CD4-positive, alpha-beta T cell treated with Interleukin-12 subunit alpha and Interleukin-12 subunit beta, for 1 hour (primary cell): Measurements from ENCODE around the gene POU6F1.
"Not testable (repeated sequence)": the region's sequence is repeated elsewhere in the genome, so short reads cannot be mapped to it uniquely, and the experiment has no call there.

Experiments
- DNase-seq: peaks from one replicate; pipeline ENCODE4 v3.0.0-alpha.2; 2020

The POU6F1 gene, protein sequence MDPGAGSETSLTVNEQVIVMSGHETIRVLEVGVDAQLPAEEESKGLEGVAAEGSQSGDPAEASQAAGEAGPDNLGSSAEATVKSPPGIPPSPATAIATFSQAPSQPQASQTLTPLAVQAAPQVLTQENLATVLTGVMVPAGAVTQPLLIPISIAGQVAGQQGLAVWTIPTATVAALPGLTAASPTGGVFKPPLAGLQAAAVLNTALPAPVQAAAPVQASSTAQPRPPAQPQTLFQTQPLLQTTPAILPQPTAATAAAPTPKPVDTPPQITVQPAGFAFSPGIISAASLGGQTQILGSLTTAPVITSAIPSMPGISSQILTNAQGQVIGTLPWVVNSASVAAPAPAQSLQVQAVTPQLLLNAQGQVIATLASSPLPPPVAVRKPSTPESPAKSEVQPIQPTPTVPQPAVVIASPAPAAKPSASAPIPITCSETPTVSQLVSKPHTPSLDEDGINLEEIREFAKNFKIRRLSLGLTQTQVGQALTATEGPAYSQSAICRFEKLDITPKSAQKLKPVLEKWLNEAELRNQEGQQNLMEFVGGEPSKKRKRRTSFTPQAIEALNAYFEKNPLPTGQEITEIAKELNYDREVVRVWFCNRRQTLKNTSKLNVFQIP

DNA sequence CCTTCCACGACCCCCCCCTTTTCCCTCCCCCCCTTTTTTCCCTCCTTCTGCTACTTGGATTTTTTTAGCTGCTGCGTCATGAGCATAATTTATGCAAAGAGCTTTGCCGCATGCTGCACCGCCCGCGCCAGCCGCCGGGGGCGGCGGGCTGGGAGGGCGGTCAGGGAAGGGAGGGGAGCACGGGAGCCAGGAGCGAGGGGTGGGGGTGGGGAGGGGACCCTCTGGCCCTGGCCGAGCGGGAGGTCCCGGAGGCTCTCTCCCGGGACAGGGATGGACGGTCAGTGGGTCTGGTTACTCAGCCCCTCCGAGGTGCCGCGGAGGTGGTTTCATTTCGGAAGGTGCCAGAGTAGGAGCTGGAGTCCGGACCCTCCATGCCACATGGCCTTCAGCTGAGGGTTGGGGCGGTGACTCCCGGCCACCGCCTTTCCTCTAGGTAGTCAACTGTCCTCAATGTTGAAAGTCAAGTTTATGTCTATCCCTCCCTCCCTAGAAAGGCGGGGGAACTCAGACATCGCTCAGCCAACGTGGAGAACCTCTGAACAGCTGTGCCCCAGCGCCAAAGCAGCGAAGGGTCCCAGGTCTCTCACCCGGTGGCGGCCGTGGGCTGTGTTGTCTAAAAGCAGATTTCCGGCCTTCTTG is at the start of gene POU6F1:
Gene POU6F1 (minus strand): TSS at position 95 of the 639 bp plus-strand sequence. CDS start 11,226 bp downstream, outside the sequence.
- DNase-seq = peak; percentile 84

DNA sequence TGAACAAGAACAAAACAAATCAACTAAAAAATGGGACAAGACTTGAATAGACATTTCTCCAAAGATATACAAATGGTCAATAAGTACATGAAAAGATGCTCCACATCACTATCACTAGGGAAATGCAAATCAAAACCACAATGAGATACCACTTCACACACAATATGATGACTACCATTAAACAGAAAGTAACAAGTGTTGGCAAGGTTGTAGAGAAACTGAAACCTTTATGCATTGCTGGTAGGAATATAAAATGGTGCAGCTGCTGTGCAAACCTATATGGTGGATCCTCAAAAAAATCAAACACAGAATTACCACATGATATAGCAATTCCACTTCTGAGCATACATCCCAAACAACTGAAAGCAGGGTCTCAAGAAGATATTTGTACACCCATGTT is 47.2 kb upstream of the POU6F1 start:
- peak; percentile 50 for DNase-seq

DNA sequence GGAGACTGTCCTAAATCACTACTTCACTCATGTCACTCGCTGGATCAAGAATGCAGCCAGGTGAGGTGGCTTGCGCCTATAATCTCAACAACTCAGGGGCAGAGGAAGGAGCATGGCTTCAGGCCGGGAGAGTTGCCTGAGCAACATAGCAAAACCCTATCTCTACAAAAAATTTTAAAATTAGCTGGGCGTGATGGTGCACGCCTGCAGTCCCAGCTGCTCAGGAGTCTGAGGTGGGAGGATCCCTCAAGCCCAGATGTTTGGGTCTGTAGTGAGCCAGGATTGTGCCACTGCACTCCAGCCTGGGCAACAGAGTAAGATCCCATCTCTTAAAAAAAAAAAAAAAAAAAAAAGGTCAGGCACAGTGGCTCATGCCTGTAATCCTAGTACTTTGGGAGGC is 46.4 kb upstream of the POU6F1 start:
- no peak for DNase-seq

DNA sequence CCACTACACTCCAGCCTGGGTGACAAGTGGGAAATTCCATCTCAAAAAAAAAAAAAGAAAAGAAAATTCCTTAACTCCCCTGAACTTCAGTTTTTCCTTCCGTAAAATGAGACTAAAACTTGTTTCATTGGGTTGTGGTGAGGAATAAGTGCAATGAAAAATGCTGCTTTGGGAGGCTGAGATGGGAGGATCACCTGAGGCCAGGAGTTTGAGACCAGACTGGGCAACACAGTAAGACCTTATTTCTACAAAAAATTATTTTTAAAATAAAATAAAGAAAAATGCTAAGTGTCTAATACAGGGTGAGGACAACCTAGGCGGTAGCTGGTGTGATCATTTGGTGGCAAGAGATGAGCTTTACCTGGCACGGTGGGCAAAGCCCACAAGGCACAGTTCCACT is 45.5 kb upstream of the POU6F1 start:
- no peak for DNase-seq

DNA sequence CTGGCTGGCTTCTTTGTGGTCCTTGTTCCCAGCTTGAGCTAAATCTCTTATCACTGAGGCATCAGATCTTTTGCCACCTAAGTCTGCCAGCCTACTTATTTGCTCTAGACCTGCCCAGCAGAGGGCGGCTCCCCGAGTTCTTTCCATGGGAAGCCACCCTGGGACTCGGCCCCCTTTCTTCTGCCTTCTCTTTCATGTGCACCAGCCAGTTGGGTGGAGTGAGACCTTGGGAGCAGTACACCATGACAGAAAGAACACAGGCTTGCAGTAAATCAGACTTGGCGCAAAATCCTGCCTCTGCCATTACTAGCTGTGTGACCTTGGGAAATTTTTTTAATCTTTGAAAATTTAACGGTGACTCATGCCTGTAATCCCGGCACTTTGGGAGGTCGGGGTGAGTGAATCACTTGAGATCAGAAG is 44.9 kb upstream of the POU6F1 start:
- peak; percentile 45 for DNase-seq

DNA sequence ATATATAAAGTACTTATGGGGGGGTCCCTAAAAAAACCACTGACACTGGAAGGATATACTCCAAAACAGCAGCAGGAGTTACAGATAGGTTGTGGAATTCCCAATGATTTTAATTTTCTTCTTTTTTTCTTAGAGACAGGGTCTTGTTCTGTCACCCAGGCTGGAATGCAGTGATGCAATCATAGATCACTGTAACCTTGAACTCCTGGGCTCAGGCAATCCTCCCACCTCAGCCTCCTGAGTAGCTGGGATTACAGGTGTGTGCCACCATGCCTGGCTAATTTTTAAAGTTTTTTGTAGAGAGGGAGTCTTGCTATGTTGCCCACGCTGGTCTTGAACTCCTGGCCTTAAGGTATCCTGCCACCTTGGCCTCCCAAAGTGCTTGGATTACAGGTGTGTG is 41.7 kb upstream of the POU6F1 start:
- DNase-seq = not testable (repeated sequence)

DNA sequence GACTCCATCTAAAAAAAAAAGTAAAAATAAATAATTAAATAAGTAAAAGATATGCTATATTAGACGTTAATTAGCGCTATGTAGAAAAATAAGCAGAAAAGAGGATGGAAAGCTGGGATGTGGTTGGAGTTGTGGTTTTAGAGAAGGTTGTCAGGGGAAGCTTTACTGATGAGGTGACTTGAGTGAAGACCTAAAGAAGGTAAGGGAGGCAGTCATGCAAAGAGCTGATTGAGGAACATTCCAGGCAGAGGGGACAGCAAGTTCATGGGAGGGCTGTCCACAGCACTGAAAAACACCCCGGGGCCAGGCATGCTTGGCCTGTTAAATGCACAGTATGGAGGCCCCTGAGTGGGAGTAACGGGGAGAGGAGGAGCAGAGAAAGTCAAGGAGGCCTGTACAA is 36.7 kb upstream of the POU6F1 start:
- no peak for DNase-seq

DNA sequence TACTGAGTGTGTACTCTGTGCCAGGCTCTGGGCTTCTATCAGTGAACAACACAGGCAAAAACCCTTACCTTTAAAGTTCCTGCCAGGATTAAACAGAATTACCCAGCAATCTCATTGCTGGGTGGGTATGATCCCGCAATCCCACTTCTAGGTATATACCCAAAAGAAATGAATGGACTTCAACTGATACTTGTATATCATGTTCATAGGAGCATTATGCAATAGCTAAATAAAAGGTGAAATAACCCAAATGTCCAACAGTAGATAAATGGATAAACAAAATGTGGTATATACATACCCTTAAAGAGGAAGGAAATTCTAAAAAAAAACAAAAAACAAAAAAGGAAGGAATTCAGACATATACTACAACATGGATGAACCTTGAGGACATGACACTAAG is 35.4 kb upstream of the POU6F1 start:
- no peak for DNase-seq

DNA sequence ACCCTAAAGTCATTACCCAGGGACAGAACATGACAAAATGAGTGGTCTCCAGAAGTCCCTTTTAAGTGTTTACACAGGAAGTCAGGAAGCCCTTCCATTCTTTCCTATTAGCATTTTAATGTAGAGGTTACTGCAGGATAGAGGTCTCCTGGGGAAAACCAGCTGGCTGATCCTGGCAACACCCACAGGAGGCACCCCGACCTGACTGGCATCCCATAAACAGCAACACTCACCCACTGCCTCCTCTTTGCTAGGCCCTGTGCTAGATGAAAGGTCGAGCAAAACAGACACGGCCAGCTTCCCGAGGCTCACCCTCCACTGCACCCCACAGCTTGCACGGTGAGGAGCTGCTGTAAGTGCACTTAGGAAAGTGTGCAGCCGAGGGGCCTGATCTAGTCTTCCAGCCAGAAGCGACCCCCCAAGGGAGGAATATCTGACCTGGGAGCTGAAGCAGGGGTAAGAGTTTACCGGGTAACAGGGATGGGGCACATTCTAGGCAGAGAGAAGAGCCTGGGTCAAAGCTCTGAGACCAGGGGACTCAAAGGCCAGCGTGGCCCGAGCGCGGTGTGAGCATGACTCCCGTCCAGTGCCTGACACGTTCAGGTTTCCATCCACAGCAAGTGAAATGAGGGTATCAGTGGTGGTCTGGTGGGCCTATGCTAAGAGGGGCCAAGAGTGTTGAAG is 29.8 kb upstream of the POU6F1 start:
- no peak for DNase-seq

DNA sequence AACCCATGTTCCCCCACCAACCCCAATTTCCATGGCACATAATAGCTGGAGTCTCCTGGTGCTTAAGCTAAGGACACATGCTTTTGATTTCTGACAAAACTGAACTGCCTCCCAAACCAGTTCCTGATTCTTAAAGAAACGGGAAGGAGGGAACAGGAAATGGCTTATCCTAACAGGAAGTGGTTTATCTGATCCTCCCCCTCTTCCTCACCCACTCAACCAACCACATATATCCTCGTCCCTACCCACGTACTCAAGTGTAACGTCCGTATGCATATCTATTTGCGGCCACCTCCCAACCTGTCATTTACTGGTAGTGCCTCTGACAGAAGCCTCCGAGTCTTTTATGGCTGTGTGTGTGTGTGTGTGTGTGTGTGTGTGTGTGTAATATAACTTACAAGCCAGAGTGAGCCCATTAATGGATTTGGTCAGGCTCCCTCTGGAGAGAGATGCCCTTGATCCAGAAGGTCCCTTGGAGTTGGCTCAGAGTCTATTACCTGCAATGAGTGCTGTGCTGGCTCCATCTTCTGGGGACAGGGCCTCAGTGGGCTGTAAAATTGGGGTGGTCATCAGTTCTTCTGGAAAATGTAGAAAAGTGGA is 28.5 kb upstream of the POU6F1 start:
- peak; percentile 63 for DNase-seq

DNA sequence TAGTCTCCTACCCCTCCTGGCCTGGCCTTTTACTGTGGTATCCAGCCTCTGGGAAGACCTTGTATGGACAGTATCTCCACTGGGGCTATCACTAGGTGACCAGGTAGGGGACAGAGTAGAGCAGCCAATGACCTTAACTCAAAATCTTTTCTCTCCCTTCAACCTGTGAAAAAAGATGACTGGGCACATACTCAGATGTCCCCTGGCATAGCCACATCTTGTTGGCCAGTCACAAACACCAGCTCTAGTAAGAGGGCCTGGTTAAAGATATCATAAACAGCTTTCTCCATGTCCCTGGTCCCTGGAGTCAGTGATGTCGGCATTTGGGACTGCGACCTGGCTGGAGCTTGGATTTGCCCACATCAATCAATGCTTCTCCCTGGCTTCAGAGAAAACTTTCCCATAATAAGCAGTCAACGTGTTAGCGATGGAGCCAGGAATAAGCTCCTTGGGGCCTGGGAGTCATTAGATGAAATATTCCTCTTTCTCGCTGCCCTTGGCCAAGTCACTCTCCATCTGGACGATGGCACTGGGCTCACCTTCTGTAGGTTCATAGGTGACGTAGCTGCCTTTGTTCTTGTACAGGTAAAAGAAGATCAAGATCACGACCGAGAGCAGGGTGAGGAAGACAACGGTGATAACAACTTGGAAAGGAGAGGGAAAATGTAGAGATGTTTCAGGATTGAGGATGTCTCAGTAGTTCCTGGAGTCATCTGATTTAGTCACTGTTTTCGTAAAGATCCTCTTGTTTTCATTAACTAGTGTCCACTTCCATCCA is 27.8 kb upstream of the POU6F1 start:
- no peak for DNase-seq

DNA sequence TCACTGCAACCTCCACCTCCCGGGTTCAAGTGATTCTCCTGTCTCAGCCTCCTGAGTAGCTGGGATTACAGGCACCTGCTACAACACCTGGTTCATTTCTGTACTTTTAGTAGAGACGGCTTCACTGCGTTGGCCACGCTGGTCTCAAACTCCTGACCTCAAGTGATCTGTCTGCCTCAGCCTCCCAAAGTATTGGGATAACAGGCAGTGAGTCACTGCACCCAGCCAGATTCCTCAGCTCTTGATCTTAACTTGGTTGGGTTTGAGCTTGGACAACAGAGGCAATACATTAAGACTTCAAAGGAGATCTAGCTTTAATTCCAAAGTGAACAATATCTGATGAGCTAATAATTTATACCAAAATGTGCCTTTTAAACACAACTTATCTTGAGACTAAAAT is 26.4 kb upstream of the POU6F1 start:
- no peak for DNase-seq

DNA sequence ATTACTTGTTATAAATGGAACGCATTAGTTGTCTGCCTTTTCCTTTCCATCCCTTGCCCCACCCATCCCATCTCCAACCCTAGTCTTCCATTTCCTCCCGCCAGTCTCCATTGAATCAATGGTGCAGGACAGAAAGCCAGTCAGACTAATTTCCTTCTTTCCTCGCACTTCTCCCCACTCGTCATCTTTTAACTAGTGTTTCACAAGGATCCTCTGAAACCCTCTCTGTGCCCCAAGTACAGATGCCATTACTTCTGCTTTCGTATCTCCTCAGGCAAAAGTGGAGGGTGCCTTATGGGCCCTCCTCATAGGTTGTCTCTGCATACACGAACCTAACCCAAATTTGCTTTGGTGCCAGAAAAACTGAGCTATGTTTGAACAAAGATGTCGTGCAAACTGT is 25.0 kb upstream of the POU6F1 start:
- DNase-seq = no peak

DNA sequence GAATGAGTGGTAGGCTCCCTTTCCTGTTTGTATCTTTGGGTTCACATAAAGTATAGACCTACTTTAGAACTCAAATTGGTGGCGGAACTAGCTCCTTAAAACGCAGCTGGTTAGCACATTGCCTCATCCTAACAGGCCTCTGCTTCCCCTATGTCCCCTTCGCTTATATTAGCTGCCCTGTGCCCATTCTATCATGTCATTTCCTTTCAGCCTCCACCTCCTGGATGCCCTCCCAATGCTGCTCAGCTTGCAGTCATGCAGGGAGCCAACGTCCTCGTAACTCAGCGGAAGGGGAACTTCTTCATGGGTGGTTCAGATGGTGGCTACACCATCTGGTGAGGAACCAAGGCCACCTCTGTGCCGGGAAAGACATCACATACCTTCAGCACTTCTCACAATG is 24.3 kb upstream of the POU6F1 start:
- no peak for DNase-seq

DNA sequence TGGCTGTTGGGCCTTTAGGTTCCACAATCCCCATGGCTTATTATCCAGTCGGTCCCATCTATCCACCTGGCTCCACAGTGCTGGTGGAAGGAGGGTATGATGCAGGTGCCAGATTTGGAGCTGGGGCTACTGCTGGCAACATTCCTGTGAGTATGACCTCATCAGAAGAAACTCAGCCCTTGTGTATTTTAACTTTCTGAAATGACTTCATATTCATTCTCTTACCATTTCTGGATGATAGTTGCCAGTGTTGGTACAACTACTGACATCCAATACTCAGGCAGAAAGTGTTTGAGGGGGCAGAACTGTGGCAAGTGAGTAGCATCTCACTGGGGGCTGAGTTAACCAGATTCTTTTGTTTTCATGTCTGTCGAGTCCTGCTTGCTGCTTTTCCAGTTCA is 23.1 kb upstream of the POU6F1 start:
- DNase-seq = no peak

DNA sequence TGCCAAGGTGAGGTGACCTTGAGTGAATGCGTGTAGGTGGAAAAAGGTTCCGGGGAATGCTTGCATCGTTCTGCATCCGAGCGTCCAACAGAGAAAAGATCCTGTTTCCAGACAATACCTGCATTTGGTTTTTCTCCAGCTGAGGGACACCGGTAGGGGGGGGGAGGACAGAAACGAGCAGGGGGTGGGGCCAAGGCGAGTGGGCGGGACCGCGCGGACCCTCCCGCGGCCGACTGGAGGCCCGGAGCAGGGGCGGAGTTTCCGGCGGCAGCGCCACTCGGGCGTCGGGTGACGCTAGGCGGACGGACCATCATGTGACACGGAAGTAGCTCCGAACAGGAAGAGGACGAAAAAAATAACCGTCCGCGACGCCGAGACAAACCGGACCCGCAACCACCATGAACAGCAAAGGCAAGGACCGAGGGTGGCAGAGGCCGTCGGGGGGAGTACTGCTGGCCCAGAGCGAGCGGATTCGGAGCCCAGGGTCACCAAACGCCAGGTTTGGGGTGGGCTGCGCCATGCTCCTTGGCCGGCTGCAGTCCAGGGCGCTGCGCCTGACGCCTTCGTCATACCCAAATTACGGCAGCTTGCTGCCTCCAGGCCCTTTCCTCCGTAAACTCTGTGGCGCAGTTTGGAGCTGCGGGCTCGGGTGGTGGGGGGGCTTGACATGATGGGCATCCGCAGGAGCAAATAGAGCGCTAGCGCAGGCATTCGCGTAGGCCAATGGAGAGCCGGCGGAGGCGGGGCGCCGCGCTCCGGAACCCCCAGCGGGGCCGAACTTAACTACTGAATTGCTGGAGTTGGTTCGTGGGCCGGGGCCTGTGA is 20.9 kb upstream of the POU6F1 start, which contains the start of gene DAZAP2:
Gene DAZAP2 (plus strand): TSS at position 317 of the 825 bp plus-strand sequence. CDS start 82 bp downstream, at position 399.
- DNase-seq = peak; percentile 97

DNA sequence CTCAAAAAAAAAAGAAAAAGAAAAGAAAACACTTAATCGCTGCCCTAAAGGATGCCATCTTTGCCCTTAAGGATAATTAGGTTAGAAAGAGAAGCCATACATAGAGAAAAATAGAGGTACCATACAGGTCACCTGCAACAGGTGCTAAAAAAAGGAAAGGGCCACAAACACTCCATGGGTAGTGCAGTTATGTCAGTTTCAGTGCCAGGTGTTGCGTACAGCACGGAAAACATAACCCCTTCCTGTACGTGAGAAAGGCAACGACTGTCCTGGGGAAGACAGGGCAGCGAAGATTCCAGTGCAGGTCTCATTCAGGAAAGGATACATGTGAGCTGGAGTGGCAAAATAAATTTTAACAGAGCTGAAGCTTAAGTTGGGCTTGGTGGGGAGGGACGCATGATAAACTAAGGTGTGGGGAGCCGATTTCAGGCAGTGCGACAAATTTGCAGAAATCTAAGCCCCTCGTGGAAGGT is 20.2 kb upstream of the POU6F1 start:
- DNase-seq = no peak

DNA sequence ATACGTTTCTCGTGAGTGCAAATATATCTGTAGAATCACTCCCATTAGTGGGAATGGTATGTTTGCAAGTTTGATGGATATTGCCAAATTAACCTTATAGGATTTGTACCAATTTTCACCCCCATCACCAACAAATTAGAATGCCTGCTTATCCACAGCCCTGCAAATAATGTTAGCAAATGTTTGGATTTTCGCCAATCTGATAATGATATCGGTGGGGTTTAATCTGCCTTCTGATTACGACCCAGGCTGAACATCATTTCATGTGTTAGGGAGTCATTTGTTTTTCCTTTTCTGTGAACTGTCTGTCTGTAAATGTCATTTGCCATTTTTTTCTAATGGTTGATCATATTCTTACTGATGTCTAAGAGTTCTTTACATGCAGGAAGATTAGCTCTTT is 16.7 kb upstream of the POU6F1 start:
- no peak for DNase-seq

DNA sequence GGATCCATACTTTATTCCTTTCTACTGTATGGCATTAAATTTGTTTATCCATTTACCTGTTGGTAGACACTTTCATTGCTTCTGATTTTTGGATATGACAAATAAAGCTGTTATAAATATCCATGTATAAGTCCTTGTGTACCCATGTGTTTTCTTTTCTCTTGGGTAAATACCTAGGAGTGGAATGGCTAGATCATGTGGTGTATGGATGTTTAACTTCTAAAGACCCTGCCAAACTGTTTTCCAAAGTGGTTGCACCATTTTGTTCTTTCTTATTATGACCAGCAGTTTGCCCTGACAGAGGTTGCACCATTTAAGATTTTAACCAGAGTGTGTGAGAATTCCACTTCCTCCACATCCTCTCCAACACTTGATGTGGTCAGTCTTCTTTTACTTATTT is 14.8 kb upstream of the POU6F1 start:
- no peak for DNase-seq

DNA sequence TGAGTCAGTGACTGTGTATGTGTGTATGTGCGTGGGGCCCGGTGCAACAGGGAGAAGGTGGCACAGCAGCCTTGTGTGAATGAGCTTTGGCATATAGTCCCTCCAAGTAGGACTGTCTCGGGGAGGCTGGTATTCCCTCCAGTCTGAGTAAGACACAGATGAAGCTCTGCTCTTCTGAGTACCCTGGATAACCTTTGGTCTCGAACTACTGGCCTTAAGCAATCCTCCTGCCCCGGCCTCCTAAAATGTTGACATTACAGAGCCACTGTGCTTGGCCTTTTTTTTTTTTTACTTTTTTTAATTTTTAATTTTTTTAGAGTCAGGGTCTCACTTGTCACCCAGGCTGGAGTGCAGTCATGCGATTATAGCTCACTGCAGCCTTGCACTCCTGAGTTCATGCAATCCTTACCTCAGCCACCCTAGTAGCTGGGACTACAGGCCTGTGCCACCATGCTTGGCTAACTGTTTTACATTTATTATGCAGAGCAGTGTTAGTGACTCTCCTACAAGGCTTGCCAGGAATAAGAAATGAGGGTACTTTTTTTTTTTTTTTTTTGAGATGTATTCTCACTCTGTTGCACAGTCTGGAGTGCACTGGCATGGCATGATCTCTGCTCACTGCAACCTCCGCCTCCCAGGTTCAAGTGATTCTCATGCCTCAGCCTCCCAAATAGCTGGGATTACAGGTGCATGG is 11.4 kb upstream of the POU6F1 start:
- DNase-seq = no peak
